Measurements from ENCODE around the gene EIF4G3. TPM values are rescaled to one million over a fixed set of nuclear protein-coding genes. Genes with fewer than 3 reads are reported as not detected.
A peak's percentile ranks its signal among the peaks of the same experiment; 100 is the strongest.

EIF4G3 gene
- total and polyA plus RNA-seq, 2 donors (not counting 3 experiments of a cell fraction or from before 2014, with no cell fraction given), result 40.7 to 78.5 TPM

GRCh38 chr1:21124846-21125245 is 51.9 kb downstream of the EIF4G3 start:
- intact Hi-C loops (cut with micrococcal nuclease) (no loop called here), dilution Hi-C loops (cut with MboI; ENCODE audit: extremely low pct_ligation_motif_present, low sequenced_read_pairs) (no loop called here)
- Histone ChIP-seq H2AFZ (ENCODE audit: low read depth, low read length) (no peak overlapping the region), H3K4me3 (replicated peaks in 1 of 3; ENCODE audit: insufficient read depth in 1 of 3, low read depth in 1 of 3, low read length in 3 of 3) (no peak overlapping the region), H3K36me3 (ENCODE audit: control insufficient read depth in 2 of 2, extremely low read depth in 1 of 2, insufficient read depth in 2 of 2, low read length in 2 of 2) (peaks cover 0 to 3% of the 10 kb centered on the region in 2 experiments), H3K27me3 (ENCODE audit: control insufficient read depth in 2 of 2, insufficient read depth in 2 of 2, low read length in 2 of 2) (no peaks in the 10 kb centered on the region), H3K79me2 (ENCODE audit: control insufficient read depth, insufficient read depth, low read length) (peaks cover 40% of the 10 kb centered on the region), H3K4me1 (ENCODE audit: control insufficient read depth, extremely low read depth, insufficient read depth, low read length) (peaks cover 4% of the 10 kb centered on the region), H3K9ac (replicated peaks; ENCODE audit: extremely low read depth, insufficient read depth, low read length) (no peak overlapping the region), H3K27ac (ENCODE audit: insufficient read depth, low read depth, low read length) (no peak overlapping the region), H3K9me1 (replicated peaks; ENCODE audit: control insufficient read depth, extremely low read depth, insufficient read depth, low read length) (no peaks in the 10 kb centered on the region), H3K4me2 (ENCODE audit: insufficient read depth, low read length) (no peak overlapping the region), H3K9me3 (replicated peaks; ENCODE audit: control insufficient read depth, insufficient read depth, low read length) (no peaks in the 10 kb centered on the region), H4K20me1 (replicated peaks; ENCODE audit: control insufficient read depth, extremely low read depth, insufficient read depth, low read length) (no peaks in the 10 kb centered on the region)
- BruUV-seq (replicated peaks), result no TSS peak
- CTCF ChIA-PET, result interaction anchor here (0.6 to 1.2 kb wide), 3 partner anchors 10 to 303 kb away, joined by 3 to 4 read pairs (median 3); no protein-coding TSS in a partner anchor
- DNase-seq (ENCODE audit: low read depth, low spot score), result no peak
- POLR2A ChIA-PET, result no interaction called here
- FAIRE-seq, result no peak
- no peak for TF ChIP-seq JUN (IDR thresholded peaks at IDR 0.05; ENCODE audit: borderline replicate concordance, insufficient read depth, insufficient read length, low read depth)
- no peak for TF ChIP-seq POLR2A (IDR thresholded peaks at IDR 0.05; ENCODE audit: low read depth, low read length)
- TF ChIP-seq FOS (IDR thresholded peaks at IDR 0.05; ENCODE audit: borderline replicate concordance, insufficient read depth, low read length), result peak; percentile 13
- TF ChIP-seq, protein P1, sequence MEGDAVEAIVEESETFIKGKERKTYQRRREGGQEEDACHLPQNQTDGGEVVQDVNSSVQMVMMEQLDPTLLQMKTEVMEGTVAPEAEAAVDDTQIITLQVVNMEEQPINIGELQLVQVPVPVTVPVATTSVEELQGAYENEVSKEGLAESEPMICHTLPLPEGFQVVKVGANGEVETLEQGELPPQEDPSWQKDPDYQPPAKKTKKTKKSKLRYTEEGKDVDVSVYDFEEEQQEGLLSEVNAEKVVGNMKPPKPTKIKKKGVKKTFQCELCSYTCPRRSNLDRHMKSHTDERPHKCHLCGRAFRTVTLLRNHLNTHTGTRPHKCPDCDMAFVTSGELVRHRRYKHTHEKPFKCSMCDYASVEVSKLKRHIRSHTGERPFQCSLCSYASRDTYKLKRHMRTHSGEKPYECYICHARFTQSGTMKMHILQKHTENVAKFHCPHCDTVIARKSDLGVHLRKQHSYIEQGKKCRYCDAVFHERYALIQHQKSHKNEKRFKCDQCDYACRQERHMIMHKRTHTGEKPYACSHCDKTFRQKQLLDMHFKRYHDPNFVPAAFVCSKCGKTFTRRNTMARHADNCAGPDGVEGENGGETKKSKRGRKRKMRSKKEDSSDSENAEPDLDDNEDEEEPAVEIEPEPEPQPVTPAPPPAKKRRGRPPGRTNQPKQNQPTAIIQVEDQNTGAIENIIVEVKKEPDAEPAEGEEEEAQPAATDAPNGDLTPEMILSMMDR (IDR thresholded peaks at IDR 0.05; ENCODE audit: extremely low read depth in 1 of 2, insufficient read depth in 1 of 2, low read depth in 1 of 2, low read length in 2 of 2), result no peak
- TF ChIP-seq GATA2 (IDR thresholded peaks at IDR 0.05; ENCODE audit: insufficient read depth, insufficient read length, low read depth, low read length), result no peak
- no peak for TF ChIP-seq EZH2 (IDR thresholded peaks at IDR 0.05; ENCODE audit: borderline replicate concordance, low read depth, low read length, severe bottlenecking)
- no peak for TF ChIP-seq POLR2AphosphoS5 (IDR thresholded peaks at IDR 0.05; ENCODE audit: insufficient read depth, low read depth, low read length)
- TF ChIP-seq, protein P2, sequence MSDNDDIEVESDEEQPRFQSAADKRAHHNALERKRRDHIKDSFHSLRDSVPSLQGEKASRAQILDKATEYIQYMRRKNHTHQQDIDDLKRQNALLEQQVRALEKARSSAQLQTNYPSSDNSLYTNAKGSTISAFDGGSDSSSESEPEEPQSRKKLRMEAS (IDR thresholded peaks at IDR 0.05; ENCODE audit: insufficient read depth, insufficient read length), result no peak

Measured in endothelial cell of umbilical vein (primary cell).